A549 (cell line): Measurements from ENCODE around the gene ATAT1. TPM values are rescaled to one million over a fixed set of nuclear protein-coding genes. Genes with fewer than 3 reads are reported as not detected.
A peak's percentile ranks its signal among the peaks of the same experiment; 100 is the strongest.

Source experiments
- ATAC-seq, 2 experiments: fragments of 200-7000 bp in 1 of 2; fragments of >200 bp in 1 of 2; cut with Nextera tagmentation in 1 of 2; cut with Tn5 transposase in 1 of 2; 3 replicates each; pipeline versions ENCODE4 v1.8.0 to v1.9.1; 2018 to 2020; ENCODE audit warnings: mild to moderate bottlenecking in 1 of 2, moderate library complexity in 1 of 2
- CTCF ChIA-PET: fragments of 300-600 bp; sonication (Branson Sonifier 250); formaldehyde crosslinking; extraction: SDS; loops from one replicate; lab custom pipeline; 2021; ENCODE audit warnings: antibody characterized with exemption, inconsistent platforms; lab: Yijun Ruan, JAX
- POLR2A ChIA-PET: fragments of 350-600 bp; formaldehyde crosslinking; extraction: SDS; loops from one replicate; lab custom pipeline; 2021; ENCODE audit warnings: antibody characterized with exemption, inconsistent platforms; lab: Yijun Ruan, JAX
- DNase-seq, 2 experiments: peaks; one replicate each; pipeline versions ENCODE4 v3.0.0 to v3.0.0-alpha.2; 2011 to 2016; ENCODE audit warnings: low read depth in 1 of 2, low spot score in 1 of 2
- FAIRE-seq: peaks from 2 replicates; lab custom pipeline; 2011; peaks lifted over from hg19 to GRCh38; lab: Jason Lieb, UNC
- H3K27ac ChIP-seq, 2 experiments: fragments of >200 bp; sonication (Bioruptor Twin); formaldehyde crosslinking; 3 replicates each; pipeline ENCODE4 v1.5.1; 2016 to 2017
- H3K4me1 ChIP-seq: fragments of >200 bp; sonication (Bioruptor Twin); formaldehyde crosslinking; 3 replicates; pipeline ENCODE4 v1.6.1; 2016
- H3K4me2 ChIP-seq: fragments of >200 bp; sonication (Bioruptor Twin); formaldehyde crosslinking; 3 replicates; pipeline ENCODE4 v1.6.1; 2016
- H3K4me3 ChIP-seq: fragments of >200 bp; sonication (Bioruptor Twin); formaldehyde crosslinking; 3 replicates; pipeline ENCODE4 v1.5.1; 2016
- H3K9me3 ChIP-seq: fragments of >200 bp; sonication (Bioruptor Twin); formaldehyde crosslinking; 3 replicates; pipeline ENCODE4 v1.6.1; 2016
- CBX2 ChIP-seq: fragments of 200-600 bp; sonication (generic); IDR thresholded peaks from 2 replicates; pipeline ENCODE4 v1.6.1; 2016; ENCODE audit warnings: low read depth, mild to moderate bottlenecking, borderline replicate concordance
- CBX8 ChIP-seq: fragments of 200-600 bp; sonication (generic); IDR thresholded peaks from 2 replicates; pipeline ENCODE4 v1.6.1; 2016
- EP300 ChIP-seq, 2 experiments: fragments of >200 bp; sonication (Bioruptor Twin); formaldehyde crosslinking; IDR thresholded peaks; 2 replicates in 1 of 2; 3 replicates in 1 of 2; pipeline ENCODE4 v1.6.1; 2016 to 2017
- ESRRA ChIP-seq: fragments of 150-350 bp; IDR thresholded peaks from 2 replicates; pipeline ENCODE4 v1.6.1; 2014; ENCODE audit warnings: mild to moderate bottlenecking, low read length, borderline replicate concordance
- FOSL2 ChIP-seq, 2 experiments: fragments of 450-650 bp in 1 of 2; fragments of >200 bp in 1 of 2; sonication (Bioruptor Twin) in 1 of 2; formaldehyde crosslinking; IDR thresholded peaks; 2 replicates each; pipeline versions ENCODE4 v1.5.0 to v1.6.1; 2016 to 2020; ENCODE audit warnings: mild to moderate bottlenecking in 1 of 2, moderate library complexity in 1 of 2
- HEYL ChIP-seq: fragments of 250-450 bp; sonication (Bioruptor Pico); IDR thresholded peaks from 2 replicates; pipeline ENCODE4 v1.8.0; 2021; ENCODE audit warnings: mild to moderate bottlenecking, moderate library complexity
- HOXA7 ChIP-seq: fragments of 250-450 bp; sonication (Bioruptor Pico); IDR thresholded peaks from 2 replicates; pipeline ENCODE4 v1.5.0; 2020; ENCODE audit warnings: mild to moderate bottlenecking, moderate library complexity
- JUN ChIP-seq, 2 experiments: fragments of >200 bp; sonication (Bioruptor Twin); formaldehyde crosslinking; IDR thresholded peaks; 2 replicates in 1 of 2; 3 replicates in 1 of 2; pipeline ENCODE4 v1.6.1; 2016 to 2017
- MAFK ChIP-seq: fragments of 450-650 bp; IDR thresholded peaks from 2 replicates; pipeline ENCODE4 v1.6.1; 2014; ENCODE audit not compliant: partially characterized antibody
- PHF8 ChIP-seq: fragments of 200-600 bp; sonication (generic); IDR thresholded peaks from 2 replicates; pipeline ENCODE4 v1.6.1; 2016; ENCODE audit warnings: low read depth, mild to moderate bottlenecking, antibody characterized with exemption, moderate library complexity, borderline replicate concordance
- POLR2A ChIP-seq: IDR thresholded peaks from 2 replicates; pipeline ENCODE4 v1.6.1; 2012; ENCODE audit warnings: mild to moderate bottlenecking, low read length
- RAD21 ChIP-seq, 2 experiments: fragments of >200 bp in 1 of 2; sonication (Bioruptor Twin) in 1 of 2; formaldehyde crosslinking in 1 of 2; IDR thresholded peaks in 1 of 2; conservative IDR thresholded peaks in 1 of 2; 2 replicates in 1 of 2; 3 replicates in 1 of 2; pipeline ENCODE4 v1.6.1; 2012 to 2018; ENCODE audit warnings: inconsistent platforms in 1 of 2
- RNF2 ChIP-seq: fragments of 200-600 bp; sonication (generic); IDR thresholded peaks from 2 replicates; pipeline ENCODE4 v1.6.1; 2016; ENCODE audit warnings: low read depth, mild to moderate bottlenecking, antibody characterized with exemption, moderate library complexity, borderline replicate concordance
- TP53 ChIP-seq: fragments of 250-450 bp; sonication (Bioruptor Pico); IDR thresholded peaks from 2 replicates; pipeline ENCODE4 v1.5.0; 2021; ENCODE audit warnings: mild to moderate bottlenecking, moderate library complexity
- ZC3H11A ChIP-seq: fragments of 450-650 bp; IDR thresholded peaks from 2 replicates; pipeline ENCODE4 v1.6.1; 2014; ENCODE audit warnings: antibody characterized with exemption, mild to moderate bottlenecking
- ZSCAN20 ChIP-seq: fragments of 250-450 bp; sonication (Bioruptor Pico); IDR thresholded peaks from 2 replicates; pipeline ENCODE4 v1.8.0; 2022; ENCODE audit warnings: mild to moderate bottlenecking, moderate library complexity
- WGBS: methylation state at CpG from one replicate; pipeline ENCODE4 v1.1.6; 2017; ENCODE audit errors: missing lambda C conversion rate; 5-methylcytosine and 5-hydroxymethylcytosine counted together
- polyA plus RNA-seq, 4 experiments: library from polyadenylated mRNA; depleted of rRNA in 3 of 4; stranded (reverse); fragments of >200 nt; fragmentation: RNase III in 1 of 4; extraction: RNeasy Plus Mini Kit Qiagen cat#74134 plus additional on column Dnase treatment in 1 of 4; gene quantifications; 2 replicates in 3 of 4; 3 replicates in 1 of 4; pipeline ENCODE4 v1.2.3, GENCODE V29; 2011 to 2017
- TF ChIP-seq, protein P1 (sequence below): fragments of >200 bp; sonication (Bioruptor Twin); formaldehyde crosslinking; IDR thresholded peaks from 3 replicates; pipeline ENCODE4 v1.5.1; 2016
- TF ChIP-seq, protein P2 (sequence below): IDR thresholded peaks from 2 replicates; pipeline ENCODE4 v1.6.1; 2012

ATAT1 gene
- polyA plus RNA-seq, 2 of the 4 experiments (the other 2 are of a cell fraction), result 7.4 to 8.6 TPM

DNA sequence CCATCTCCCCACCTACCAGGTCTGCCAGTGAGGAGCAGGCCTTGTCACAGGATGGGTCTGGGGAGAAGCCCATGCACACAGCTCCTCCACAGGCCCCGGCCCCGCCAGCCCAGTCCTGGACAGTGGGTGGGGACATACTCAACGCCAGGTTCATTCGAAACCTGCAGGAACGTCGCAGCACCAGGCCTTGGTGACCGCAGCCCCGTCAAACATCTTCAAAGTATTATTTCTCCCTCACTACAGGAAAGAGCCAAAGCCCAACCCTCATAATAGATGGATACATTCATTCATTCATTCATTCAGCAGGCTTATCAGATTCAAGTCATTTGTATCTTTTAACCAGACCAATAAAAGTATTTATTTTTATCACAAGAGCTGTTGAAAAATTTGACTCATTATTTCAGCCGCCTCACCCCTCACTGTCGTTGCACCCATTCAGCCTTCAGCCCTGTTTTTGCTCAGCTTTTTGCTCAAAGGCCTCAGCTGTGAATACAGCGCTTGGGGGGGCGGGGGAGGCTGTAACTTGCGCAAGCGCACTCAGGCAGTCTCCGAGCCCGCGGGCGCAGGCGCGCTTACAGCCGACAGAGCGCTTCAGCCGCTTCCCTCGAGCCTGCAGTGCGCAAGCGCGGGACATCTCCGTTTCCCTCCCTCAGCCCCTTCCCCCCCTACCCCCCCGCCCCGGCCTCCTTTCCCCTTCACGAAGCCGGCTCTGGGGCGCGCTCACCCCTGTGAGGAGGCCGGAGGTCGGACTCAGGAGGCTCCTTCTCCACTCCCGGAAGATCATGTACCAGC, 20.0 kb downstream of the ATAT1 start, which contains the start of gene C6orf136:
Gene C6orf136 (plus strand): TSS at position 684 of the 792 bp plus-strand sequence. CDS start 99 bp downstream, at position 783.
- ChIA-PET POLR2A (interaction anchor here (1.0 kb wide), 1 partner anchor 29 kb away, joined by 4 read pairs; the partner anchor contains the start of genes MRPS18B and PPP1R10), CTCF (interaction anchor here (0.6 kb wide), 1 partner anchor 11 kb away, joined by 3 read pairs; no protein-coding TSS in a partner anchor)
- H3K27ac ChIP-seq, result peak within 1 kb of the TSS; percentile 88 to 97
- FAIRE-seq (no peak), DNase-seq (peak; percentile 85 to 93), ATAC-seq (peak; percentile 86 to 89)
- H3K4me3 ChIP-seq, result peak within 1 kb of the TSS; percentile 72
- TF ChIP-seq MAFK, result no peak
- no peak for TF ChIP-seq RAD21 (conservative IDR thresholded peaks at IDR 0.05 in 1 of 2, IDR thresholded peaks at IDR 0.05 in 1 of 2)
- no peak for TF ChIP-seq CBX2
- TF ChIP-seq HEYL (CRISPR knock-in tag), result no peak
- TF ChIP-seq TP53, result no peak
- no peak for TF ChIP-seq ZC3H11A
- no peak for TF ChIP-seq RNF2
- no peak for TF ChIP-seq HOXA7 (CRISPR knock-in tag)
- TF ChIP-seq, protein P1, sequence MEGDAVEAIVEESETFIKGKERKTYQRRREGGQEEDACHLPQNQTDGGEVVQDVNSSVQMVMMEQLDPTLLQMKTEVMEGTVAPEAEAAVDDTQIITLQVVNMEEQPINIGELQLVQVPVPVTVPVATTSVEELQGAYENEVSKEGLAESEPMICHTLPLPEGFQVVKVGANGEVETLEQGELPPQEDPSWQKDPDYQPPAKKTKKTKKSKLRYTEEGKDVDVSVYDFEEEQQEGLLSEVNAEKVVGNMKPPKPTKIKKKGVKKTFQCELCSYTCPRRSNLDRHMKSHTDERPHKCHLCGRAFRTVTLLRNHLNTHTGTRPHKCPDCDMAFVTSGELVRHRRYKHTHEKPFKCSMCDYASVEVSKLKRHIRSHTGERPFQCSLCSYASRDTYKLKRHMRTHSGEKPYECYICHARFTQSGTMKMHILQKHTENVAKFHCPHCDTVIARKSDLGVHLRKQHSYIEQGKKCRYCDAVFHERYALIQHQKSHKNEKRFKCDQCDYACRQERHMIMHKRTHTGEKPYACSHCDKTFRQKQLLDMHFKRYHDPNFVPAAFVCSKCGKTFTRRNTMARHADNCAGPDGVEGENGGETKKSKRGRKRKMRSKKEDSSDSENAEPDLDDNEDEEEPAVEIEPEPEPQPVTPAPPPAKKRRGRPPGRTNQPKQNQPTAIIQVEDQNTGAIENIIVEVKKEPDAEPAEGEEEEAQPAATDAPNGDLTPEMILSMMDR, result no peak
- TF ChIP-seq EP300 (IDR thresholded peaks at IDR 0.05), result no peak
- TF ChIP-seq FOSL2 (IDR thresholded peaks at IDR 0.05), result no peak
- TF ChIP-seq FOSL2 (CRISPR knock-in tag; IDR thresholded peaks at IDR 0.05), result no peak
- no peak for TF ChIP-seq ZSCAN20
- H3K4me1 ChIP-seq, result peaks cover 9% of the 10 kb centered on the region
- H3K9me3 ChIP-seq, result no peaks in the 10 kb centered on the region
- peak within 1 kb of the TSS; percentile 71 for H3K4me2 ChIP-seq
- WGBS, result 31% methylated on average over 18 of the region's 37 CpGs

GRCh38 chr6:30647242-30648116, 20.8 kb downstream of the ATAT1 start:
- DNase-seq (peak; percentile 69 to 71), FAIRE-seq (no peak), ATAC-seq (peak; percentile 91)
- H3K9me3 ChIP-seq, result no peaks in the 10 kb centered on the region
- ChIA-PET CTCF (interaction anchor here (0.6 kb wide), 2 partner anchors 75 to 108 kb away, joined by 3 to 6 read pairs; no protein-coding TSS in a partner anchor), POLR2A (interaction anchor here (1.0 kb wide), 1 partner anchor 30 kb away, joined by 4 read pairs; the partner anchor contains the start of genes MRPS18B and PPP1R10)
- 0 out of 2 replicates have a peak, but pooled peaks have one; percentile 44 for TF ChIP-seq ESRRA
- TF ChIP-seq PHF8, result peak; percentile 59
- no peak for TF ChIP-seq CBX8
- TF ChIP-seq POLR2A, result peak; percentile 49
- peak in 1 of 2 experiments; percentile 57; a peak in 1 of 5 replicates for TF ChIP-seq JUN (IDR thresholded peaks at IDR 0.05)
- TF ChIP-seq, protein P2, sequence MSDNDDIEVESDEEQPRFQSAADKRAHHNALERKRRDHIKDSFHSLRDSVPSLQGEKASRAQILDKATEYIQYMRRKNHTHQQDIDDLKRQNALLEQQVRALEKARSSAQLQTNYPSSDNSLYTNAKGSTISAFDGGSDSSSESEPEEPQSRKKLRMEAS, result peak; percentile 55
- WGBS, result 1% methylated on average over 24 of the region's 78 CpGs
- H3K27ac ChIP-seq, result peak overlapping the region; percentile 88 to 97
- H3K4me2 ChIP-seq, result peak overlapping the region; percentile 71
- H3K4me3 ChIP-seq, result peak overlapping the region; percentile 72
- H3K4me1 ChIP-seq, result peaks cover 9% of the 10 kb centered on the region
